WTC11 (cell line): ENCODE measurements around the gene TMEM175. TPM values are rescaled to one million over a fixed set of nuclear protein-coding genes. Genes with fewer than 3 reads are reported as not detected.

Experiments
- ATAC-seq: fragments of 200-7000 bp; cut with Tn5 transposase; 2 replicates; pipeline ENCODE4 v1.10.0; 2021; ENCODE audit warnings: mild to moderate bottlenecking, moderate library complexity
- CTCF ChIA-PET: fragments of 300-600 bp; sonication (Branson Sonifier 250); formaldehyde crosslinking; loops from one replicate; lab custom pipeline; 2021; ENCODE audit warnings: antibody characterized with exemption; lab: Charles Lee
- POLR2A ChIA-PET: fragments of 350-600 bp; sonication (Branson Sonifier 250); formaldehyde crosslinking; loops from one replicate; lab custom pipeline; 2021; ENCODE audit warnings: antibody characterized with exemption; lab: Charles Lee
- DNase-seq: peaks from one replicate; pipeline ENCODE4 v3.0.0; 2021; ENCODE audit warnings: low spot score
- H3K27ac Mint-ChIP-seq: 2 replicates; pipeline ENCODE4 v1.8.0; 2021; ENCODE audit warnings: mixed read lengths
- H3K27me3 Mint-ChIP-seq: 2 replicates; pipeline ENCODE4 v1.8.0; 2021; ENCODE audit warnings: low read depth, mild to moderate bottlenecking, moderate library complexity, mixed read lengths
- H3K36me3 Mint-ChIP-seq: 2 replicates; pipeline ENCODE4 v1.8.0; 2021; ENCODE audit warnings: mixed read lengths
- H3K4me1 Mint-ChIP-seq: 2 replicates; pipeline ENCODE4 v1.8.0; 2022; ENCODE audit warnings: mixed read lengths
- H3K4me3 Mint-ChIP-seq: 2 replicates; pipeline ENCODE4 v1.8.0; 2021; ENCODE audit warnings: mild to moderate bottlenecking, moderate library complexity, mixed read lengths
- H3K9me3 Mint-ChIP-seq: 2 replicates; pipeline ENCODE4 v1.8.0; 2021; ENCODE audit warnings: mixed read lengths
- CTCF ChIP-seq: fragments of 200-600 bp; IDR thresholded peaks from 2 replicates; pipeline ENCODE4 v1.8.0; 2022; ENCODE audit warnings: antibody characterized with exemption
- EMX1 ChIP-seq: fragments of 250-450 bp; sonication (Bioruptor Pico); IDR thresholded peaks from 2 replicates; pipeline ENCODE4 v1.8.0; 2021; ENCODE audit warnings: mild to moderate bottlenecking
- GRHL2 ChIP-seq: fragments of 250-450 bp; sonication (Bioruptor Pico); IDR thresholded peaks from 2 replicates; pipeline ENCODE4 v1.8.0; 2022; ENCODE audit warnings: mild to moderate bottlenecking, moderate library complexity; ENCODE audit not compliant: insufficient replicate concordance, severe bottlenecking
- HMGA2 ChIP-seq: fragments of 250-450 bp; sonication (Bioruptor Pico); IDR thresholded peaks from 2 replicates; pipeline ENCODE4 v1.4.0; 2021; ENCODE audit warnings: mild to moderate bottlenecking, moderate library complexity
- IRF2 ChIP-seq: sonication (generic); formaldehyde crosslinking; IDR thresholded peaks from 2 replicates; pipeline ENCODE4 v1.8.0; 2022; ENCODE audit warnings: low read depth, missing genetic modification reagents, borderline replicate concordance
- JUN ChIP-seq: sonication (generic); formaldehyde crosslinking; IDR thresholded peaks from 2 replicates; pipeline ENCODE4 v1.8.0; 2023; ENCODE audit warnings: mild to moderate bottlenecking, missing genetic modification reagents
- KAT7 ChIP-seq: sonication (generic); formaldehyde crosslinking; IDR thresholded peaks from 2 replicates; pipeline ENCODE4 v1.8.1; 2023; ENCODE audit warnings: missing genetic modification reagents, mild to moderate bottlenecking, borderline replicate concordance
- MAX ChIP-seq: sonication (generic); formaldehyde crosslinking; IDR thresholded peaks from 2 replicates; pipeline ENCODE4 v1.8.0; 2022; ENCODE audit warnings: mild to moderate bottlenecking, missing genetic modification reagents
- MXD4 ChIP-seq: fragments of 250-450 bp; sonication (Bioruptor Pico); IDR thresholded peaks from 2 replicates; pipeline ENCODE4 v1.8.0; 2021; ENCODE audit warnings: mild to moderate bottlenecking, moderate library complexity, borderline replicate concordance
- NFATC4 ChIP-seq: fragments of 250-450 bp; sonication (Bioruptor Pico); IDR thresholded peaks from 2 replicates; pipeline ENCODE4 v1.9.0; 2021; ENCODE audit warnings: mild to moderate bottlenecking
- NFYB ChIP-seq: sonication (generic); formaldehyde crosslinking; conservative IDR thresholded peaks from 2 replicates; pipeline ENCODE4 v1.8.0; 2022; ENCODE audit warnings: low read depth, missing genetic modification reagents
- PREB ChIP-seq: sonication (generic); formaldehyde crosslinking; IDR thresholded peaks from 2 replicates; pipeline ENCODE4 v1.8.1; 2022; ENCODE audit warnings: mild to moderate bottlenecking, missing genetic modification reagents, moderate library complexity, borderline replicate concordance
- PRRX2 ChIP-seq: fragments of 250-450 bp; sonication (Bioruptor Pico); IDR thresholded peaks from 2 replicates; pipeline ENCODE4 v1.8.0; 2021; ENCODE audit warnings: mild to moderate bottlenecking
- SMAD3 ChIP-seq: sonication (generic); formaldehyde crosslinking; IDR thresholded peaks from 2 replicates; pipeline ENCODE4 v1.8.0; 2022; ENCODE audit warnings: missing genetic modification reagents, mild to moderate bottlenecking, borderline replicate concordance
- SOX15 ChIP-seq: fragments of 250-450 bp; sonication (Bioruptor Pico); IDR thresholded peaks from 2 replicates; pipeline ENCODE4 v1.9.0; 2021; ENCODE audit warnings: mild to moderate bottlenecking
- TEAD4 ChIP-seq: sonication (generic); formaldehyde crosslinking; IDR thresholded peaks from 2 replicates; pipeline ENCODE4 v1.8.0; 2022; ENCODE audit warnings: mild to moderate bottlenecking, missing genetic modification reagents
- ZNF512 ChIP-seq: sonication (generic); formaldehyde crosslinking; IDR thresholded peaks from 2 replicates; pipeline ENCODE4 v1.8.1; 2022; ENCODE audit warnings: missing genetic modification reagents, borderline replicate concordance
- ZSCAN18 ChIP-seq: fragments of 250-450 bp; sonication (Bioruptor Pico); IDR thresholded peaks from 2 replicates; pipeline ENCODE4 v2.1.2; 2022; ENCODE audit warnings: mild to moderate bottlenecking, moderate library complexity
- total RNA-seq: library from RNA; stranded (reverse); gene quantifications from 3 replicates; pipeline ENCODE4 v1.2.3, GENCODE V29; 2021
- TF ChIP-seq, protein P1 (sequence below): sonication (generic); formaldehyde crosslinking; IDR thresholded peaks from 2 replicates; pipeline ENCODE4 v1.8.1; 2022; ENCODE audit warnings: low read depth, mild to moderate bottlenecking, moderate library complexity, missing genetic modification reagents, borderline replicate concordance
- TF ChIP-seq, protein P2 (sequence below): fragments of 250-450 bp; sonication (Bioruptor Pico); IDR thresholded peaks from 2 replicates; pipeline ENCODE4 v1.9.0; 2021; ENCODE audit warnings: moderate library complexity, mild to moderate bottlenecking, inconsistent platforms, borderline replicate concordance
- TF ChIP-seq, protein P3 (sequence below): sonication (generic); formaldehyde crosslinking; IDR thresholded peaks from 2 replicates; pipeline ENCODE4 v1.8.0; 2022; ENCODE audit warnings: mild to moderate bottlenecking, missing genetic modification reagents

TMEM175 gene
- total RNA-seq, 1 experiment from 2014 or later = 9.2 TPM

GRCh38 chr4:898869-899555, 33.2 kb upstream of the TMEM175 start (continued):
- TF ChIP-seq IRF2 (CRISPR knock-in tag) (no peak), TEAD4 (CRISPR knock-in tag) (no peak)

GRCh38 chr4:899556-899906, 32.7 kb upstream of the TMEM175 start:
- DNase-seq (no peak), ATAC-seq (no peak)
- peak overlapping the region; percentile 85; the same call in 1 of the 2 replicates for H3K27ac Mint-ChIP-seq
- H3K4me1 Mint-ChIP-seq = peaks cover 7% of the 10 kb centered on the region
- H3K27me3 Mint-ChIP-seq = no peaks in the 10 kb centered on the region
- POLR2A ChIA-PET = no interaction called here
- CTCF ChIA-PET = no interaction called here
- no peaks in the 10 kb centered on the region for H3K9me3 Mint-ChIP-seq
- no peak overlapping the region for H3K4me3 Mint-ChIP-seq
- TF ChIP-seq, protein P1, sequence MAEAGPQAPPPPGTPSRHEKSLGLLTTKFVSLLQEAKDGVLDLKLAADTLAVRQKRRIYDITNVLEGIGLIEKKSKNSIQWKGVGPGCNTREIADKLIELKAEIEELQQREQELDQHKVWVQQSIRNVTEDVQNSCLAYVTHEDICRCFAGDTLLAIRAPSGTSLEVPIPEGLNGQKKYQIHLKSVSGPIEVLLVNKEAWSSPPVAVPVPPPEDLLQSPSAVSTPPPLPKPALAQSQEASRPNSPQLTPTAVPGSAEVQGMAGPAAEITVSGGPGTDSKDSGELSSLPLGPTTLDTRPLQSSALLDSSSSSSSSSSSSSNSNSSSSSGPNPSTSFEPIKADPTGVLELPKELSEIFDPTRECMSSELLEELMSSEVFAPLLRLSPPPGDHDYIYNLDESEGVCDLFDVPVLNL (CRISPR knock-in tag) = no peak
- TF ChIP-seq, protein P2, sequence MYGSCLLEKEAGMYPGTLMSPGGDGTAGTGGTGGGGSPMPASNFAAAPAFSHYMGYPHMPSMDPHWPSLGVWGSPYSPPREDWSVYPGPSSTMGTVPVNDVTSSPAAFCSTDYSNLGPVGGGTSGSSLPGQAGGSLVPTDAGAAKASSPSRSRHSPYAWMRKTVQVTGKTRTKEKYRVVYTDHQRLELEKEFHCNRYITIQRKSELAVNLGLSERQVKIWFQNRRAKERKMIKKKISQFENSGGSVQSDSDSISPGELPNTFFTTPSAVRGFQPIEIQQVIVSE (CRISPR knock-in tag) = no peak
- no peak for TF ChIP-seq NFATC4 (CRISPR knock-in tag)
- TF ChIP-seq JUN (CRISPR knock-in tag) = no peak
- H3K36me3 Mint-ChIP-seq = peaks cover 4% of the 10 kb centered on the region

- Mint-ChIP-seq H3K27ac (peak overlapping the region; percentile 65), H3K4me1 (peaks cover 7% of the 10 kb centered on the region), H3K36me3 (peaks cover 7% of the 10 kb centered on the region)
- no peak for DNase-seq
- no peak for TF ChIP-seq EMX1 (CRISPR knock-in tag)
- TF ChIP-seq JUN (CRISPR knock-in tag) = no peak
- no peak for TF ChIP-seq ZSCAN18 (CRISPR knock-in tag)
- TF ChIP-seq SOX15 (CRISPR knock-in tag) = no peak
- no peak for TF ChIP-seq SMAD3 (CRISPR knock-in tag)
- TF ChIP-seq, protein P3, sequence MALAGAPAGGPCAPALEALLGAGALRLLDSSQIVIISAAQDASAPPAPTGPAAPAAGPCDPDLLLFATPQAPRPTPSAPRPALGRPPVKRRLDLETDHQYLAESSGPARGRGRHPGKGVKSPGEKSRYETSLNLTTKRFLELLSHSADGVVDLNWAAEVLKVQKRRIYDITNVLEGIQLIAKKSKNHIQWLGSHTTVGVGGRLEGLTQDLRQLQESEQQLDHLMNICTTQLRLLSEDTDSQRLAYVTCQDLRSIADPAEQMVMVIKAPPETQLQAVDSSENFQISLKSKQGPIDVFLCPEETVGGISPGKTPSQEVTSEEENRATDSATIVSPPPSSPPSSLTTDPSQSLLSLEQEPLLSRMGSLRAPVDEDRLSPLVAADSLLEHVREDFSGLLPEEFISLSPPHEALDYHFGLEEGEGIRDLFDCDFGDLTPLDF = no peak
- TF ChIP-seq PRRX2 (CRISPR knock-in tag) = no peak
- TF ChIP-seq KAT7 = no peak
- TF ChIP-seq, all 79 proteins: peak for 0
- Mint-ChIP-seq H3K4me3 (no peak overlapping the region), H3K27me3 (no peaks in the 10 kb centered on the region), H3K9me3 (no peaks in the 10 kb centered on the region)
- CTCF ChIA-PET = no interaction called here
- POLR2A ChIA-PET = no interaction called here
- no peak for ATAC-seq
Observed at GRCh38 chr4:900073-900472, 32.2 kb upstream of the TMEM175 start.

DNA sequence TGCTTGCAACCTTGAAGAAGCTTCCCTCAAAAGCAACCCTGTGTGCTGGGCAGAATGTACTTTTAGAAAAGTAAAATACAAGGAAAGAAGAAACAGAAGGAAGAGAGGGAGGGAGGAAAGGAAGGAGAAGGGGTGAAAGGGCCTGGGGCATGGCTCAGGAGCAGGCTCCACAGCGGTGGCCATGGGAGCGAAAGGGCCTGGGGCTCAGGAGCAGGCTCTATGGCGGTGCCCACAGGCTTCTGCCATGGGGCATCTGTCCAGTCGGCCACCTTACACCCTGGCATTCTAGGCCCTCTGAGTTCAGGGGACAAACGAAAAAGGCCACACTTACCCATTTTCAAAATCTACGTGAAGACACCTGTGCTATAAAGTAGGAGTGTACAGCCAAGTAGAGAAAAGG, 31.5 kb upstream of the TMEM175 start:
- Mint-ChIP-seq H3K4me3 (no peak overlapping the region), H3K36me3 (peaks cover 12% of the 10 kb centered on the region), H3K27me3 (no peaks in the 10 kb centered on the region), H3K4me1 (peaks cover 7% of the 10 kb centered on the region), H3K9me3 (peaks cover 3% of the 10 kb centered on the region), H3K27ac (peak overlapping the region; percentile 65; the same call in 1 of the 2 replicates)
- POLR2A ChIA-PET = no interaction called here
- ATAC-seq = no peak
- CTCF ChIA-PET = interaction anchor here (1.0 kb wide), 1 partner anchor 9 kb away, joined by 3 read pairs; no protein-coding TSS in a partner anchor
- no peak for DNase-seq
- no peak for TF ChIP-seq HMGA2 (CRISPR knock-in tag)
- no peak for TF ChIP-seq GRHL2 (CRISPR knock-in tag)
- TF ChIP-seq NFYB (CRISPR knock-in tag) = no peak
- TF ChIP-seq PREB (CRISPR knock-in tag) = no peak
- TF ChIP-seq PRRX2 (CRISPR knock-in tag) = no peak
- no peak for TF ChIP-seq MXD4 (CRISPR knock-in tag)
- no peak for TF ChIP-seq MAX (CRISPR knock-in tag)
- no peak for TF ChIP-seq CTCF
- no peak for TF ChIP-seq ZNF512 (CRISPR knock-in tag)
